Type B pancreatic cell (in vitro differentiated cells): Measurements from ENCODE around the gene ALCAM. TPM values are rescaled to one million over a fixed set of nuclear protein-coding genes. Genes with fewer than 3 reads are reported as not detected.

Source experiments
- DNase-seq: peaks from one replicate; pipeline ENCODE4 v3.0.0; 2021; ENCODE audit warnings: mixed read lengths; ENCODE audit not compliant: unreplicated experiment; ENCODE audit errors: extremely low spot score
- H3K27ac Mint-ChIP-seq: 2 replicates; pipeline ENCODE4 v1.8.0; 2021; ENCODE audit warnings: mild to moderate bottlenecking, mixed read lengths
- H3K27me3 Mint-ChIP-seq: 2 replicates; pipeline ENCODE4 v1.8.0; 2021; ENCODE audit warnings: mixed read lengths
- H3K36me3 Mint-ChIP-seq: 2 replicates; pipeline ENCODE4 v1.8.0; 2021; ENCODE audit warnings: mixed read lengths
- H3K4me1 Mint-ChIP-seq: one replicate; pipeline ENCODE4 v1.8.0; 2021; ENCODE audit warnings: mixed read lengths; ENCODE audit not compliant: unreplicated experiment
- H3K4me3 Mint-ChIP-seq: 2 replicates; pipeline ENCODE4 v1.8.0; 2021; ENCODE audit warnings: mild to moderate bottlenecking, mixed read lengths
- H3K9me3 Mint-ChIP-seq: 2 replicates; pipeline ENCODE4 v1.8.0; 2021; ENCODE audit warnings: mixed read lengths
- total RNA-seq: library from RNA; stranded (reverse); gene quantifications from 2 replicates; pipeline ENCODE4 v1.2.1, GENCODE V29; 2021; ENCODE audit warnings: low replicate concordance
- TF ChIP-seq, protein P1 (sequence below): fragments of 200-600 bp; sonication (generic); conservative IDR thresholded peaks from 2 replicates; pipeline ENCODE4 v1.5.0; 2021; ENCODE audit warnings: antibody characterized with exemption, mild to moderate bottlenecking

ALCAM gene
- total RNA-seq, 1 donor from 2014 or later: 101 TPM

DNA sequence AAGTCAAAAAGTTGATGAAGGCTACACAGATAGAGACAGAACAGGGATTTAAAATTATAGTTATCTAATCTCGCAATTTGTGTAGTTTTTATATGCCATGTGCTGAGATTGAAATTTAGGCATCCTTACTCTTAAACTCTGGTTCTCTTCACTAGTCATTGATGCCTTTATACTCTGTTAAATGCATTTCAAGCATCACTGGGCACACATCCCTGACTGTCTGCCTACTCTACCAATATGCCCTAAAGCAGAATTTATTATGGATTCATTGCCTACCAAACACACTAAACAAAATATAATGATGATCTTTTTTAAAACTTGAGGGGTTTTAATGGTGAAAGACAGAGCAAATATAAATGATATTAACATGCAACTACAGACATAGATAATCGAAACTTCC is 10.3 kb upstream of the ALCAM start:
- no peak overlapping the region for H3K27ac Mint-ChIP-seq
- peaks cover 25% of the 10 kb centered on the region for H3K4me1 Mint-ChIP-seq
- TF ChIP-seq, protein P1, sequence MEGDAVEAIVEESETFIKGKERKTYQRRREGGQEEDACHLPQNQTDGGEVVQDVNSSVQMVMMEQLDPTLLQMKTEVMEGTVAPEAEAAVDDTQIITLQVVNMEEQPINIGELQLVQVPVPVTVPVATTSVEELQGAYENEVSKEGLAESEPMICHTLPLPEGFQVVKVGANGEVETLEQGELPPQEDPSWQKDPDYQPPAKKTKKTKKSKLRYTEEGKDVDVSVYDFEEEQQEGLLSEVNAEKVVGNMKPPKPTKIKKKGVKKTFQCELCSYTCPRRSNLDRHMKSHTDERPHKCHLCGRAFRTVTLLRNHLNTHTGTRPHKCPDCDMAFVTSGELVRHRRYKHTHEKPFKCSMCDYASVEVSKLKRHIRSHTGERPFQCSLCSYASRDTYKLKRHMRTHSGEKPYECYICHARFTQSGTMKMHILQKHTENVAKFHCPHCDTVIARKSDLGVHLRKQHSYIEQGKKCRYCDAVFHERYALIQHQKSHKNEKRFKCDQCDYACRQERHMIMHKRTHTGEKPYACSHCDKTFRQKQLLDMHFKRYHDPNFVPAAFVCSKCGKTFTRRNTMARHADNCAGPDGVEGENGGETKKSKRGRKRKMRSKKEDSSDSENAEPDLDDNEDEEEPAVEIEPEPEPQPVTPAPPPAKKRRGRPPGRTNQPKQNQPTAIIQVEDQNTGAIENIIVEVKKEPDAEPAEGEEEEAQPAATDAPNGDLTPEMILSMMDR: no peak
- H3K36me3 Mint-ChIP-seq: no peaks in the 10 kb centered on the region
- no peak for DNase-seq
- H3K27me3 Mint-ChIP-seq: peaks cover 29% of the 10 kb centered on the region
- no peak overlapping the region for H3K4me3 Mint-ChIP-seq
- no peaks in the 10 kb centered on the region for H3K9me3 Mint-ChIP-seq

GRCh38 chr3:105356988-105357387 is 9.7 kb upstream of the ALCAM start:
- no peak overlapping the region for H3K4me3 Mint-ChIP-seq
- H3K36me3 Mint-ChIP-seq: no peaks in the 10 kb centered on the region
- peaks cover 25% of the 10 kb centered on the region for H3K4me1 Mint-ChIP-seq
- TF ChIP-seq, protein P1: no peak
- no peaks in the 10 kb centered on the region for H3K9me3 Mint-ChIP-seq
- H3K27ac Mint-ChIP-seq: no peak overlapping the region
- no peak for DNase-seq
- H3K27me3 Mint-ChIP-seq: peaks cover 29% of the 10 kb centered on the region

- Mint-ChIP-seq H3K36me3 (no peaks in the 10 kb centered on the region), H3K27ac (no peak overlapping the region), H3K4me3 (no peak overlapping the region), H3K4me1 (peaks cover 19% of the 10 kb centered on the region), H3K9me3 (peaks cover 7% of the 10 kb centered on the region), H3K27me3 (peaks cover 14% of the 10 kb centered on the region)
- TF ChIP-seq, protein P1: no peak
- no peak for DNase-seq
Measured at GRCh38 chr3:105359098-105359762, 7.5 kb upstream of the ALCAM start.

GRCh38 chr3:105360003-105360402 is 6.7 kb upstream of the ALCAM start:
- no peak for DNase-seq
- Mint-ChIP-seq H3K9me3 (peaks cover 7% of the 10 kb centered on the region), H3K36me3 (no peaks in the 10 kb centered on the region), H3K27ac (no peak overlapping the region), H3K27me3 (peaks cover 6% of the 10 kb centered on the region), H3K4me1 (peaks cover 17% of the 10 kb centered on the region), H3K4me3 (no peak overlapping the region)
- TF ChIP-seq, protein P1: no peak

DNA sequence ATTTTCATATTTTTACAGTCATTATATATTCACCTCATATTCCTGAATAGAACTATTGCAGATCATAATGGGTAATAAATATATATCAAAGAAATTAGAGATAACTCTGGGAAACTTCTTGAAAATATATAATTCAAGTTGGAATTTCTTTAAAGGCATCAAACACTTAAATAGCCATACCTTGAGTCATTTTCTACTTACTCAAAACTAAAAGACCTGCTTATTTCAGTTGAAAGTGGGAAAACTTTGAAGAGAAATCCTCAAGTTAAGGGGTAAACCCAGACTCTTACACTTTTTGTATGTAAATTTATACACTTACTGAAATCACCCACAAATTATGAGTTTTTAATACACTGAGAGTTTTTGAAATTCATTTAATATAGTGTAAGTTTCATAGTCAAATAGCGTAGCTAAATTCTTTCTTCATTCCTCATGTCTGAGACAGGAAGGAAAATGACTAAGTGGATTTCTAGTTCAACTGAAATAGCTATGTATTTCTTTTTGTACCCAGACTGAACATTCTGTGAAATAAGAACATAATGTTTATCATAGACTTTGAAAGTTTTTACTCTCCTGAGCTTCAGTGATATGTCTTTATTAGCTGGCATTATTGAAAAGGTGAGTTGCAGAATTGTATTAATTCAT is 4.6 kb upstream of the ALCAM start:
- Mint-ChIP-seq H3K9me3 (peaks cover 7% of the 10 kb centered on the region), H3K27ac (no peak overlapping the region), H3K4me3 (no peak overlapping the region), H3K36me3 (no peaks in the 10 kb centered on the region), H3K4me1 (peaks cover 16% of the 10 kb centered on the region), H3K27me3 (no peaks in the 10 kb centered on the region)
- DNase-seq: no peak
- TF ChIP-seq, protein P1: no peak
